ENCODE results near the gene MREG. TPM values are rescaled to one million over a fixed set of nuclear protein-coding genes. Genes with fewer than 3 reads are reported as not detected.
A peak's percentile ranks its signal among the peaks of the same experiment; 100 is the strongest.
"Not testable (repeated sequence)": the region's sequence is repeated elsewhere in the genome, so short reads cannot be mapped to it uniquely, and the experiment has no call there.

MREG gene
- total RNA-seq, 1 experiment from 2014 or later = 23.0 TPM

- DNase-seq = no peak
- Histone ChIP-seq H2AFZ (peak overlapping the region; percentile 52; the same call in 1 of the 2 replicates), H3K27ac (peak overlapping the region; percentile 97), H3K4me1 (replicated peaks; ENCODE audit: insufficient read depth) (peaks cover 32% of the 10 kb centered on the region), H3K79me2 (ENCODE audit: low read depth) (peaks cover 49% of the 10 kb centered on the region), H3K9me2 (ENCODE audit: insufficient read depth) (no peaks in the 10 kb centered on the region), H3K4me2 (peak overlapping the region; percentile 86), H3K9me3 (ENCODE audit: insufficient read depth, low read depth) (0 out of 2 replicates have a peak, but pooled peaks cover 5% of the 10 kb centered on the region), H3K4me3 (peak overlapping the region; percentile 83), H3F3A (ENCODE audit: insufficient read depth, low read depth) (peaks cover 36% of the 10 kb centered on the region), H3K36me3 (ENCODE audit: low read depth) (no peaks in the 10 kb centered on the region), H4K20me1 (ENCODE audit: insufficient read depth) (no peaks in the 10 kb centered on the region), H3K27me3 (ENCODE audit: insufficient read depth, low read depth) (no peaks in the 10 kb centered on the region)
- intact Hi-C loops (cut with micrococcal nuclease; ENCODE audit: unreplicated experiment) = loop anchor here (1.0 to 2.0 kb wide), 2 partner anchors 30 to 62 kb away; no protein-coding TSS in a partner anchor
- ChIA-PET POLR2A (ENCODE audit: unreplicated experiment) (interaction anchor here (0.5 kb wide), 1 partner anchor 27 kb away, joined by 3 read pairs; no protein-coding TSS in a partner anchor), CTCF (interaction anchor here (0.7 to 1.2 kb wide), 2 partner anchors 10 to 300 kb away, joined by 4 to 5 read pairs; no protein-coding TSS in a partner anchor)
- TF ChIP-seq CTCF (conservative IDR thresholded peaks at IDR 0.05) (no peak), EZH2 (IDR thresholded peaks at IDR 0.05; ENCODE audit: low read depth) (no peak)
- BruUV-seq (replicated peaks) = no TSS peak
These were observed 596 bp downstream of the MREG start for GRCh38 chr2:216012830-216013079.

GRCh38 chr2:216012133-216012829 is 1.1 kb downstream of the MREG start:
- H3K4me2 ChIP-seq = peak overlapping the region; percentile 86
- TF ChIP-seq EZH2 (IDR thresholded peaks at IDR 0.05; ENCODE audit: low read depth) = no peak
- TF ChIP-seq CTCF (conservative IDR thresholded peaks at IDR 0.05) = peak; percentile 32; the same call in 1 of the 2 replicates
- POLR2A ChIA-PET (ENCODE audit: unreplicated experiment) = interaction anchor here (0.5 to 0.7 kb wide), 2 partner anchors 26 to 37 kb away, joined by 3 to 5 read pairs; no protein-coding TSS in a partner anchor
- H3F3A ChIP-seq (ENCODE audit: insufficient read depth, low read depth) = peaks cover 36% of the 10 kb centered on the region
- H3K36me3 ChIP-seq (ENCODE audit: low read depth) = no peaks in the 10 kb centered on the region
- BruUV-seq (replicated peaks) = no TSS peak
- CTCF ChIA-PET = interaction anchor here (0.7 to 1.2 kb wide), 2 partner anchors 11 to 300 kb away, joined by 4 to 5 read pairs; no protein-coding TSS in a partner anchor
- H3K9me3 ChIP-seq (ENCODE audit: insufficient read depth, low read depth) = 0 out of 2 replicates have a peak, but pooled peaks cover 5% of the 10 kb centered on the region
- H3K9me2 ChIP-seq (ENCODE audit: insufficient read depth) = no peaks in the 10 kb centered on the region
- peak; percentile 41 to 99 for DNase-seq
- H3K4me1 ChIP-seq (replicated peaks; ENCODE audit: insufficient read depth) = peaks cover 35% of the 10 kb centered on the region
- H4K20me1 ChIP-seq (ENCODE audit: insufficient read depth) = no peaks in the 10 kb centered on the region
- intact Hi-C loops (cut with micrococcal nuclease; ENCODE audit: unreplicated experiment) = loop anchor here (1.0 to 2.0 kb wide), 2 partner anchors 30 to 61 kb away; no protein-coding TSS in a partner anchor
- H3K27ac ChIP-seq = peak overlapping the region; percentile 97
- H3K27me3 ChIP-seq (ENCODE audit: insufficient read depth, low read depth) = no peaks in the 10 kb centered on the region
- H3K79me2 ChIP-seq (ENCODE audit: low read depth) = peaks cover 54% of the 10 kb centered on the region
- peak overlapping the region; percentile 83 for H3K4me3 ChIP-seq
- H2AFZ ChIP-seq = no peak overlapping the region

GRCh38 chr2:216009215-216009614 is 4.1 kb downstream of the MREG start:
- H3K4me2 ChIP-seq; H3K9me3 ChIP-seq (ENCODE audit: insufficient read depth, low read depth); H3K27me3 ChIP-seq (ENCODE audit: insufficient read depth, low read depth); intact Hi-C loops (cut with micrococcal nuclease; ENCODE audit: unreplicated experiment); H3K27ac ChIP-seq; H3K4me3 ChIP-seq; H3K36me3 ChIP-seq (ENCODE audit: low read depth); POLR2A ChIA-PET (ENCODE audit: unreplicated experiment); CTCF ChIA-PET; DNase-seq; H3K9me2 ChIP-seq (ENCODE audit: insufficient read depth); H4K20me1 ChIP-seq (ENCODE audit: insufficient read depth); BruUV-seq (replicated peaks); H2AFZ ChIP-seq: not testable (repeated sequence)
- Histone ChIP-seq H3F3A (ENCODE audit: insufficient read depth, low read depth) (peaks cover 59% of the 10 kb centered on the region), H3K79me2 (ENCODE audit: low read depth) (peaks cover 77% of the 10 kb centered on the region), H3K4me1 (replicated peaks; ENCODE audit: insufficient read depth) (peaks cover 64% of the 10 kb centered on the region)

Measured in PC-9 (cell line).